LHCN-M2 (cell line): Measurements from ENCODE around the gene TRMT1. TPM values are rescaled to one million over a fixed set of nuclear protein-coding genes. Genes with fewer than 3 reads are reported as not detected.

Experiments used
- DNase-seq: peaks from one replicate; pipeline ENCODE4 v3.0.0-alpha.2; 2012; ENCODE audit warnings: low read depth
- total RNA-seq: library from RNA; depleted of rRNA; stranded (reverse); fragments of >200 nt; gene quantifications from 2 replicates; pipeline ENCODE4 v1.2.3, GENCODE V29; 2014

TRMT1 gene
- total RNA-seq, 1 experiment from 2014 or later, result 39.6 TPM

DNA sequence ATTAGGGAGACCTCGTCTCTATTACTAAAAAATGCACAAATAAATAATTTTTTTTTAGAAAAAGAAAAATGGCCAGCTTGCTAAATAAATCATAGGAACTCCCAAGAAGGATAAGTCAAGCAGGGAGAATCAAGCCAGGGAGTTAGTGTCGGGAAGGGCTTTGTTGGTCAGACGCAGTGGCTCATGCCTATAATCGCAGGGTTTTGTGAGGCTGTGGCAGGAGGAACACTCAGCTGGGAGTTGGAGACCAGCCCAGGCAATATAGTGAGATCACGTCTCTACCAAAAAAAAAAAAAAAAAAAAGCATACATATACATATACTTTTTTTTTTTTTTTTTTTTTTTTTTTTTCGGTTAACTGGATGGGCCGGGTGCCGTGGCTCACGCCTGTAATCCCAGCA, 10.5 kb upstream of the TRMT1 start:
- DNase-seq, result no peak

DNA sequence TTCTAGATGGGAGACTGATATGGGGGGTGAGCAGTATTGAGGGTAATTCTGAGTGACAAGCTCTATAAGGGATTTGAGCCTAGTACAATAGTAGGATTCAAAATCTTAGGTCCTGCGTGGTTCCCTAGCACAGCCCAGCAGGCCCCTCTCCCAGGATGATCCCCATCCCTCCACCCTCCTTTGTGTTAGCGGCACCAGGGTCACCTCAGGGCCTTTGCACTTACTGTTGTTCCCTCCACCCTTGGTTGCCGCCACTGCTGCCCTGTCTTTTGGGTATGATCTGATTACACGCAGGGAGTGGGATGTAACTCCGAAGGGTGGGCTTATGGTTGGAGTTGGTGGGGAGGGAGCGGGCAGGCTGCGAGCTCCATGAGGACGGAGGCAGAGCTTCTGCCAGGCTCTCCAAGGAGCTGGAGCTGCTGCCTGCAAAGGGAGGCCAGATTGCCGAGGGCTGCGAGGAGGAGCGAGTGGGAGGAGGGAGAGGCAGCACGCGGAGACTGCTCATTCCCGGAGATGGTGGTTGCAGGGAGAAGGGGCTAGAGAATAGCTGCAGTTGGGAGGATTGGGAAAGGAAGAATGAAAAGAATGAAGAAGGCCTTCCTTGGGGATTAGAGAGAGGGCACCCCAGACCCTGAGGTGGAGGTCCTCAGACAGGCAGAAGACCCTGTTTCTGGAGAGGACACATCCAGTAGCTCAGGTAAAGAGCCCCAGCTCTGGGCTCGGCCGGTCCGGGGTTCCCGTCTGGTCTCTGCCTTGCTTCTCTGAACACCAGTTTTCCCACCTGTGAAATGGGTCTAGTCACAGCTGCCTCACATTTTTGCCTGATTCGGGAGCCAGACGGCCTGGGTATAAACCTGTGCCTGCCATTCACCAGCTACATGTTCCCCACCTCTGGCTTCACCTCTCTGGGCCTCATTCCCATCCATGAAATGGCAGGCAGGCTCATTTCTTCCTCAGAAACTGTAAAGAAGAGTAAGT, 6.7 kb upstream of the TRMT1 start:
- no peak for DNase-seq

DNA sequence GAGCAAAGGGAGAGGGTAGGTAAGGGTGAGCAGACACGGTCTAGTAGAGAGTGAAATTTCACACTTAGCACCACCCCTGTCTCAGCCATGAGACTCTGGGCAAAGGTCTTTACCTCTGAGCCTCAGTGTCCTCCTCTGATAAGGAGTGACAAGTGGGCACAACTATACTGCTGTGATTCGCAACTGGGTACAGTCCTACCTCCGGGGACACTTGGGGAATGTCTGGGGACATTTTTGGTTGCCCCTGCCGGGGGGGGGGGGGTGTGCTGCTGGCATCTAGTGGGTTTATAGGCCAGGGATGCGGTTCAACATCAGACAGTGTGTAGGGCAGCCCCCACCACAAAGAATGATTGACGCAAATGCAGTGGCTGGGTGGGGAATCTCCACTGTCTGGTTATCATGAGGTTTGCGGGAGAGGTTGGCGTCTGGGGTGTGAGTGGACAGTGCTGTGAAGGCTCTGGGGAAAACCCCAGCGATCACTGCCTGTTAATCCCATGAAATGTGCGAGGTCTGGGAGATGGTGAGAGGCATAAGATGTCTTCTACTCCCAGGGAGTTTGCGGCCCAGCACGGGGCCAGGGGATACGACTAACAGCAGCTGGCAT, 5.8 kb upstream of the TRMT1 start:
- DNase-seq, result no peak

DNA sequence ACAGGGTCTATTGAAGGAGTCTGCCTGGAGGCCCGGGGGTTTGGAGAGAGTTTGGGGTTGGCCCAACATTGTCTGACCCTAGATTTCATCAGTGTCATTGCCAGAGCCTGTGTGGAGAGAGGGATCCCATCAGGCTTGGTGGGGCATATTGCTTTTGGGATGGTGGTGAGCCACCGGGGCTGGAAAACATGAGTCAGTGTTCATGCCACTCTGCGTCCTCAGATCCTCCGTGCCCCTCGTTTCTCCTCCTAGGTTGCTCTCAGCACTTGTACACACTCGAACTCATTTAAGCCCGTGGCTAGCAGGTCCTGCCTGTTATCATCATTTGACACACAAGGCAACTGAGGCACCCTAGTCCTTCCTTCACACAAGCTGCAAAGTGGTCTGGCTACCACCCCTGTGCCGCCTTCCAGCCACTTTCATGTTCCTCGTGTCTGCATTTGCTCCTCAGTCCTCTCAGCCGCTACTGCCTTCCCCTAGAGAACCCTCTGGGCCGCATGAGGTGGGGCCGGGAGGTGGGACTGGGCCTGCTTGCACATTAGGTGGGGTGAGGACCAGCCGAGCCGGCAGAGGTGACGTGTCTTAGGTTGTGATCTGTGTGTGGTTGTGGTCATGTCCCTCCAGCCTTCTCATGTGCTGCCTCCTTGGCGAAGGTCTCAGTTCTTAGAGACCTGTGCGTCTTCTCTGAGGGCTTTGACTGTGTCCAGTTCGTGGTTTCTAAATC, 5.2 kb upstream of the TRMT1 start:
- DNase-seq, result no peak

DNA sequence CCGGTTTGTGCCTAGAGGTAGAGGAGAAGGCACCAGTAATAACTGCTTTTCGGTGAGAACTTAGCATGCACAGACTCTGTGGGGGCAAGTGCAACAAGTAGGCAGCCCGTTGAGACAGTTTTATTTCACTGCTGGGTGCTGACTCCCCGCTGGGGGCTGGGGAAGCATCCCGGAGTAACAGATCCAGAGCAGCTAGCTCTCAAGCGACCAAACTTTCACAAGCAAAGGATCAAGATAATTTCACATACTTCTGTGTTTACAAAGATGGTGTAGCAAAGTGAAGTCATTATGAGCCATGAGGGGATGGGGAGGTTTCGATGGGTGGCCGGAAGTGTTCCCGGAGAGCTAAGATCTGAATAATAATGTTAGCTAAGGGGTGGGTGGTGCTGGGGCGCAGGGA, 4.3 kb upstream of the TRMT1 start:
- DNase-seq, result no peak

DNA sequence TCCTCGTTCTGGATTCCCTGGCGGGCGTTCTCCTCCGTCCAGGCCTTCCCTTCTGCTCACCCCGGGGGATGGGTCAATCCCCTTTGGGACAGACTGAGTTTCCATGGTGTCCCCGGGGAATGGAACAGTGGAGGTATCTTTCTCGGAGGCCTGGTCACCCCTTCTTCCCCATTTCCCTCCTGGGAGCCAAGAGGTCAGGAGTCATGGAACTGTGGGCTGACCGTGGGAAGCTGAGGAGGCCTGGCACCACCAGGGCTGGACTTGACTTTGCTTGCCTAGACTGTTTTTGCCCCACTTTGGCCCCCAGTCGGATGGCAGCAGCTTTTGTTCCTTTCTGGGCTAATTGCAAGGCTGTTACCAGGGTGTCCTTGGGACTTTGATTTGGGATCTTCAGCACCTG, 3.5 kb upstream of the TRMT1 start:
- no peak for DNase-seq

DNA sequence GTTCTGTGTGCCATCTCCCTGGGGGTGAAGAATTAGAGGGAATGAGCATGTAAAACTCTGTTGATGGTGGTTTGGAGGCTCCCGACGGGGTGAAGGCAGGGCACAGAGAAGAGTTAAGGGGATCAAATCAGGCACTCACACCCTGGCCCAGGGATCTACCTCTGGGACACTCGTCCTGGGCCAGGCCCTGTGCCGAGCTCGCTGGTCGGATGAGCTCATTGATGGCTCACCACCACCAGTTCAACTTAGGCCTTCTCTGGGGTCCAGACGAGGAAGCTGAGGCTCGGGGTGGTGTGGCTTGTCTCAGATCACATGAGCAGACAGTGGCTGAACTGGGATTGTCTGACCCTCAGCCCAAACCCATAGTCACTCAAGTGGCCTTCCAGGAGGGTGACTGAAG, 3.1 kb upstream of the TRMT1 start:
- DNase-seq, result no peak

DNA sequence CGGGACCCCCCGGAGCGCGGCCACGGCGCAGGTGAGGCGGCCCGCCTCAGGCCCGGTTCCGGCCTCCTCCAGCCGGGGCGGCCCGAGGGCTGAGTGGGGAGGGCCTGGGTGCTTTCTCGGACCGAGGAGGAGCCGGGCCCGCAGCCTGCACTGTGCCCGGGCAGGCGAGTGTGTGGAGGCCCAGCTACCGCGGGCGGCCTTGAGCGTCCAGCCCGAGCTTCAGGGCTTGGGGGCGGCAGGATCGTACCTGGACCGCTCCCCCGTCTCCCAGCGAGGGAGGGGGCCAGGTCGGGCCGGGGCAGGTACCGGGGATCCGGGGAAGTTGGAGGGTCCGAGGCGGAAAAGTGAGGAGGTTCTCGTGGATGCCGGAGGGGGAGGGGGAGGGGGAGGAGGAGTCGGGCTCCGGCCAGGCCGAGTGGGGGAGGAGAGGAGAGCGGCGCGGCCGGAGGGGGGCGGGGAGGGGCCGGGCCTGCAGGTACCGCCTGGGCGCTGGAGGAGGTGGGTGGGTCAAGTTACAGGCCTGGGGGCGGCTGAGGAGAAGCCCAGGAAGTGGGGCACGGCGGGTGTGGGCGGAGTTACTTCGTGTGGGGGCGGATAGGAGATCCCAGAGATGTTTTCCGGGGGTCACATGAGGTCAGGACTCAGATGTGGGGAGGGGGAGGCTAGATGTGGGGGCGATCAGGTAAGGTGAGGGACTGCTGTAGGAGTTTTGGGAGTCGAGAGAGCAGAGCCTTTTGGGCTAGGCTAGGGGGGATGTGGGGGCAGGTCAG, 2.1 kb upstream of the TRMT1 start:
- DNase-seq, result no peak

DNA sequence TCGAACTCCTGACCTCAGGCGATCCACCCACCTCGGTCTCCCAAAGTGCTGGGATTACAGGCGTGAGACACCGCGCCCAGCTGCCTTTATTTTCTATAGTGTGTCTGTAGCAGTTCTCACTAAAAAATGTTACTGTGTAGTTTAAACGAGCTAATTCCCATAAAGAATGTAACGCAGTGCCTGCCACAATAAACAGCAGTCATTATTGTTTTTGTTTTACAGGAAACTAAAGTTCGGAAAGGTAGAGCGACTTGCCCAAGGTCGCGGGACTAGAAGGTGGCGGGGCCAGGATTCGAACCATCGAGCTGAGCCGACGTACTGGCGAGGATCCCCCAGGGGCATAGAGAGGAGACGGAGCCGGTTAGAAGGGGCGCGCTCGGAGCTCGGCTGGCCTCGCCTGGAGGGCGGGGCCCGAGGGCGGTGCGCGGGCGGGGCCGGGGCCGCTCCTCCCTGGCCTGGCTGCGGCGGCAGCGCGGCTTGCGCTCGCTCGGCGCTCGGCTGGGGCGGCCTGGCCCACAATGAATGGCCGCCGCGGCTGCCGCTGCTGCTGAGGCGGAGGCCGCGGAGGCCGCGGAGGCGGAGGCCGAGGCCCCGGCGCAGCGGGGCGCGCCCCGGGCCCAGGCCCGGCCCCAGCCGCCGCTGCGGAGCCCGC, 1.4 kb upstream of the TRMT1 start, which contains the start of gene NACC1:
Gene NACC1, plus strand, starts transcription at position 493 of the 652 bp plus-strand sequence. CDS start 16,944 bp downstream, outside the sequence.
- DNase-seq, result peak; percentile 86

DNA sequence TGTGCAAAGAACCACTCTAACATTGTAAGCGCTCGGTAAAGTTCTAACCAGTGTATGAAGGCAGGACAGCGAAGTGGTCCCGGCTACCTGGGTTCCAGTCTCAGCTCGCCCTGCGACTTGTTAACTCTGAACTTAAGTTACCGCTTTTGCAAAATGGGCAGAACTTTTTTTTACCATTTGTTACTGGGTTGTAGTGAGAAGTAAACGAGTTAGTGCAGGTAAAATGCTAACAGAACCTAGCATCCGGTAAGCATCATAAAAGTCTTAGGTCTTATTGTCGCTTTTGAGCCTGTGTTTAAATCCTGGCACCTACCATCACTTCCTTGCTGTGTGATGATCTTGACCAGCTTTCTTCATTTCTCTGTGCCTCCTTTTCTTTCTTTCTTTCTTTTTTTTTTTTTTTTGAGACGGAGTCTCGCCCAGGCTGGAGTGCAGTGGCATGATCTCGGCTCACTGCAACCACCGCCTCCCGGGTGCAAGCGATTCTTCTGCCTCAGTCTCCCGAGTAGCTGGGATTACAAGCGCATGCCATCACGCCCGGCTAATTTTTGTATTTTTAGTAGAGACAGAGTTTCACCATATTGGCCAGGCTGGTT, 734 bp upstream of the TRMT1 start:
- DNase-seq, result no peak

DNA sequence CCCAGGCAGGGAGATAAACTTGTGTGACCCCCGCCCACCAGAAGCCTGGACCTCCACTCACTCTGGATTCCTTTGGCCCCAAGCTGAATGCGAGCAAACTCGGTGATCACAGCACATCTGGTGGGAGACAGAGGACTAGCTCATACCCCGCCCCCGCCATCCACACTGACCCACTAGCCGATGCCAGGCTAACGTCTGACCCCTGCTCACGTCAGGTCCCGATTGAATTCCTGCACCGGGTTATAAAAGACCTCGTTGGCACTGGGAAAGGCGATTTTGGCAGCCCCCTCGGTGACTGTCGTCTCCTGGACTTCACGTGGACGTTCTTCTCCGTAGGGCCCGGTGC, 631 bp downstream of the TRMT1 start:
- no peak for DNase-seq

DNA sequence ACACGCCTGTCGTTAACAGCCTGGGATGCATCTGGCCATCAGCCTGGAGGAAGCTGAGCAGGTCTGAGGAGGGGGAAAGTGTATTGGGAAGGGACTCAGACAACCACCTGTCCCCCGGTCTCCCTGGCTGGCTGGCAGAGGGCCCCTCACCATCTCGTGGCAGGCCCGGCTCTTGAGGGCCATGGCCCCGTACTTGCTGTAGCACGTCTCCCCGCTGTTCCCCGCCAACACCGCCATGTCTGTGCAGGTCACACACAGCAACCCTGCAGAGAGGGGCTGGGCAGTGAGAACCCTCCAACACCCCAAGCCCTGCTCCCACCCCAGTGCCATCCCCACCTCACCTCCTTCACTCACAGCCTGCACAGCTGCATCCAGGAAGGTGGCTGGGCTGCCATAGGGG, 4.0 kb downstream of the TRMT1 start:
- no peak for DNase-seq

DNA sequence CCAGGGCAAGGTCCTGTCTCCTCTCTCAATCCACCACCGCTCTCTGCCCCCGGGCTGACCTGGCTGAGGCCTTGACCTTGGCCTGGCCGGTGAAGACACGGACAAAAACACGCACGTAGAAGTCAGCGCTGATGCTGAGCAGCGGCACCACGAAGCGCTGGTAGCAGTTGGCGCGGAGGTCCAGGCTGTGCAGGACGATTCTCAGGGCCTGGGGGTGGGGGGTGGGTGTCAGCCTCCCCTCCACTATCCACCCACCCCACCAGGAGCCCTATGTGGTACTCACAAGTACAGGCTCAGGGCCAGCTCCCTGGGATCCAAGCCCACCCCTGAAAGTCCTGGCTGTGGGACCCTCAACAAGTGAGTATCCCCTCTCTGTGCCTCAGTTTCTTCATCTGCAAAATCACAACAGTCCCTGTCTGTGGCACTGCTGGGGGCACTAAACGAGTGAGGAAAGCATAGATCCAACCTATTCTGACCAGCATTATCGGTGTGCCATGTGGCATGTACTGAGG, 6.4 kb downstream of the TRMT1 start:
- no peak for DNase-seq

DNA sequence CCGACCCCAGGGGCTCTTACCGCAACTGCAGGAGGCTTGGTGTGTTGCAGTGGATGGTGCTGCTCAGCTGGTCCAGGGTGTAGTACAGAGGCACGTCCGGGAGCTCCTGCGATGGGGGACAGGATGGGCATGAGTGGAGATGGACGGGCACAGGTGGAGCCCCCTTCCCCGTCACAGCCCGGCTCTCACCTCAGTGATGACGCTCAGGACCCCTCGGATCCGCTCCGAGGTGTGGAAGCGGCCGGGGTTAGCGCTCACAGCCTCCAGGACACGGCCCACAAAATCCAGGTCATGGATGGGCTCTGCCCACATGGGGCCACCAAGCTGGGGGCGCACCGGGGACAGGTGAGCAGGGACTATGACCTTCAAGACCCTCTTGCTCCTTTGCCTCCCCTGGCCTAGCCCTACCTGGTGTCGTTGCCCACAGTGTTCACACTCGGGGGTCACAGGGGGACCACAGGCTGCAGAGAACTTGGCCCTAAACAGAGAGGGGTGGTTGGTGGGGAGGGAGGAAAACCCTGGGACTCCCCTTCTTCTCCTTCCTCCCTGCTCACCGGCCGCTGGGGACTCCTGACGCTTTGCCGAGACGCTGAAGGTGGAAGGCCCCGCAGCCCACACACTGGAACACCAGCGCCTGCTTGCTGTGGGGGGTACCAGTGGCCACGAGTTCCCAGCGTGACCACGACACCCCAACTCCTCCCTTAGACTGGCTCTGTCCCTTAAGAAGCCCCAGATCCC, 7.0 kb downstream of the TRMT1 start:
- DNase-seq, result no peak

DNA sequence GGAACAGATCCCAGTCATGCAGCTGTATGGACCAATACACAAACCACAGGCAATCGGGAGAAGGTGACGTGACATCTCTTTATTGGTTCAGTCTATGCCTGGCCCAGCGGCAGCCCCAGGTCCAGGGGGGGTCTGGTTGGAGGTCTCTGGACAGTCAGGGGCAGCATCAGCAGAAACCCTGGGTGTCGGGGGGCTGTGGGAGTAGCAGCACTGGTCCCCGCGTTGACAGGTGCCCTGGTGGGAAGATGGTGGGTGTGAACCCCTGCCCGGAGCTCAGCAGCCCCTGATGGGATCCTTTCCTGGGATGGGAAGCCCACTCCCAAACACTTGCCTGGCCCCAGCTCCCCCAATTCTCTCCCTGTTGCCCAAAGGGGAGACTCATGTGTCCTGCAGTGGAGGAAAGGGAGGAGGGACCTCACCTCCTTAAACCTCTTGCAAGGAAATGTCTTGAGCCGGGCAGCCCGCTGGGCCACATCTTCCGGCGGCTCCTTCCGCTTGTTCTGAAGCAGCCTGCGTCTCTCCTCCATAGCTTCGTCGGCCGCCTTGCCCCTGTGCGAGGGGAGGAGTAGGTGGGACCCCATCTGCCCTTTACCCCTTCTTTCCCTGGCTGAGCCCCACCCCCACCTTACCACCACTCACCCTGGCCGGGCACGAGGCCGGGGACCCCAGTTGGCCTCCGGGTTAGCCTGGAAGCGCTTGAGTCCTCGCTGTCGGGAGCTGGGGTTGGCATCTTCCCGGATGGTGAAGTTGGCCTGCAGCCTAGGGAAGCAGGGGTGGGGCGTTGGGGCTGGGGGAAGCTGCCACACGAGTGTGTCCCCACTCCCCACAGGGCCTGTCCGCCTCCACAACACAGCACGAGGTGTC, 11.5 kb downstream of the TRMT1 start:
- no peak for DNase-seq

DNA sequence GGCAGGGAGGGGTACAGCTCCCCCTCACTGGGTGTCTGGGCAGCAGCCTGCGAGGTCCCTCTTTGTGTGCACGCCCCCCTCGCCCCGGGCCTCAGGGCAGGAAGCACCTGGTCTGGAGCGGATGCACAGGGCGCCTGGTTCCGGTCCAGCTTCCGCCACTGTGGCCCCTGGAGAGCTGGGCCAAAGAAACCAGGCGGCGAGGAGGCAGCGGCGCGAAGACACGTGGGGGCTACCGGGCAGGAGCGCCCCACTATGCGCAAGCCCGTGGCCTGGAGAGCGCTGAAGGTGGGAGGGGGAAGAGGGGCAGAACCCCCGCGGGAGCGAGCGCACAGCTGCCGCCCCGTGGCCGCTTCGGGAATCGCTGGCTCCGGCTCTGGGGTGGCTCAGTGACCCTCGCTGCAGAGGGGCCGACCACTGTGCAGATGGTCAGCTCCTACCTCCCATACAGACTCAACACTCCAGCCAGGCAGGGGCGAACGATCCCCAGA, 12.1 kb downstream of the TRMT1 start:
- DNase-seq, result no peak

DNA sequence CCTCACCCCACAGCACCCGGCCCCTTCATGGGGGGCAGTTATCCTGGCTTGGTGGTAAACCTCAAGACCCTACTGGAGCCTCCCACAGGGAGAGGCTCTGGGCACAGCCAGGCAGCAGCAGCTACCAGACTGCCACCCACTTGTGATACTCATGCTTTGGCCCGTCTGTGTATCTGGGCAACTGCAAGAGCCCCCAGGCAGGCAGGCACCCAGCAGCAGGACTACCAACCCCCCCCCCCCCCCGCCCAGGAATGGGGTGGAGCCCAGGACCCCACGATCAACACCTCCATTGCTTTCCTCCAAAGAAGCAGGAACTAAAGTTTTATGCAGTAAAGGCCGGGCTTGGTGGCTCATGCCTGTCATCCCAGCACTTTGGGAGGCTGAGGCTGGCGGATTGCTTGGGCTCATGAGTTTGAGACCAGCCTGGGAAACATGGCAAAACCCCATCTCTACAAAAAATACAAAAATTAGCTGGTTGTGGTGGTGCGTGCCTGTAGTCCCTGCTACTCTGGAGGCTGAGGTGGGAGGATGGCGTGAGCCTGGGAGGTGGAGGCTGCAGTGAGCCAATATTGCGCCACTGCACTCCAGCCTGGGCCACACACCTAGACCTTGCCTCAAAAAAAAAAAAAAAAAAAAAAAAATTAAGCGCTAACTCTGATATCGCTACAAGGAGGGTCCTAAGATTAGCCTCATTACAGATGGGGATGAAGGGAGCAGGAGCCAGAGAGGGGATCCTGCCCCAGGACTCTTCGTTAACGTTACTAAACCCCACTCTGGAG, 12.8 kb downstream of the TRMT1 start:
- no peak for DNase-seq
